ENCODE results near the gene CLK3.

- TF ChIP-seq CTCF (IDR thresholded peaks at IDR 0.05) = peak; percentile 65 to 97 (median 90)
- TF ChIP-seq POLR2A (IDR thresholded peaks at IDR 0.05) = no peak
These were observed 5.3 kb downstream of the CLK3 start for GRCh38 chr15:74620636-74621545.

All from Peyer's patch (tissue), 4 donors.